Epithelial cell of proximal tubule (primary cell): ENCODE data around the gene ZNF407. TPM values are rescaled to one million over a fixed set of nuclear protein-coding genes. Genes with fewer than 3 reads are reported as not detected.

ENCODE experiments used
- DNase-seq: peaks from one replicate; pipeline ENCODE4 v3.0.0-alpha.2; 2011; ENCODE audit warnings: low read depth
- H3K4me3 ChIP-seq: 2 replicates; pipeline ENCODE4 v1.5.1; 2011; ENCODE audit warnings: low read depth, mild to moderate bottlenecking, low read length
- CTCF ChIP-seq: conservative IDR thresholded peaks from 2 replicates; pipeline ENCODE4 v1.5.1; 2012; ENCODE audit warnings: low read depth, mild to moderate bottlenecking, low read length
- total RNA-seq: library from RNA; depleted of rRNA; stranded (reverse); fragments of >200 nt; gene quantifications from 2 replicates; pipeline ENCODE4 v1.2.3, GENCODE V29; 2015

Gene ZNF407
- total RNA-seq, 1 donor from 2014 or later = 3.0 TPM

GRCh38 chr18:74651327-74652128 is 53.9 kb downstream of the ZNF407 start:
- TF ChIP-seq CTCF = no peak
- no peak overlapping the region for H3K4me3 ChIP-seq
- DNase-seq = no peak

- H3K4me3 ChIP-seq = no peak overlapping the region
- TF ChIP-seq CTCF = peak; percentile 64
- DNase-seq = no peak
Measured at GRCh38 chr18:74652392-74652988, 54.8 kb downstream of the ZNF407 start.

- DNase-seq = no peak
- H3K4me3 ChIP-seq = no peak overlapping the region
- TF ChIP-seq CTCF = no peak
Measured at GRCh38 chr18:74654638-74655037, 57.0 kb downstream of the ZNF407 start.

- H3K4me3 ChIP-seq = no peak overlapping the region
- no peak for TF ChIP-seq CTCF
- DNase-seq = no peak
Measured at GRCh38 chr18:74661008-74661407, 63.3 kb downstream of the ZNF407 start.

- DNase-seq = no peak
- no peak overlapping the region for H3K4me3 ChIP-seq
- TF ChIP-seq CTCF = no peak
Measured at GRCh38 chr18:74661691-74662090, 64.0 kb downstream of the ZNF407 start.

- no peak overlapping the region for H3K4me3 ChIP-seq
- no peak for TF ChIP-seq CTCF
- no peak for DNase-seq
Measured at GRCh38 chr18:74662622-74663021, 65.0 kb downstream of the ZNF407 start.
